ENCODE measurements around the gene TRAF2. TPM values are rescaled to one million over a fixed set of nuclear protein-coding genes. Genes with fewer than 3 reads are reported as not detected.

The TRAF2 gene
- total and polyA plus RNA-seq, 2 of the 13 experiments (the other 11 are each of a cell fraction or from before 2014, with no cell fraction given): 12.4 to 13.6 TPM

GRCh38 chr9:136975644-136976043 is 89.3 kb downstream of the TRAF2 start (continued):
- peak; percentile 75 for TF ChIP-seq CTCF (CRISPR knock-in tag; IDR thresholded peaks at IDR 0.05)
- no peak for TF ChIP-seq ZNF850 (CRISPR knock-in tag; conservative IDR thresholded peaks at IDR 0.05)
- TF ChIP-seq, protein P1, sequence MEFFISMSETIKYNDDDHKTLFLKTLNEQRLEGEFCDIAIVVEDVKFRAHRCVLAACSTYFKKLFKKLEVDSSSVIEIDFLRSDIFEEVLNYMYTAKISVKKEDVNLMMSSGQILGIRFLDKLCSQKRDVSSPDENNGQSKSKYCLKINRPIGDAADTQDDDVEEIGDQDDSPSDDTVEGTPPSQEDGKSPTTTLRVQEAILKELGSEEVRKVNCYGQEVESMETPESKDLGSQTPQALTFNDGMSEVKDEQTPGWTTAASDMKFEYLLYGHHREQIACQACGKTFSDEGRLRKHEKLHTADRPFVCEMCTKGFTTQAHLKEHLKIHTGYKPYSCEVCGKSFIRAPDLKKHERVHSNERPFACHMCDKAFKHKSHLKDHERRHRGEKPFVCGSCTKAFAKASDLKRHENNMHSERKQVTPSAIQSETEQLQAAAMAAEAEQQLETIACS (CRISPR knock-in tag; IDR thresholded peaks at IDR 0.05): no peak
- TF ChIP-seq SALL1 (CRISPR knock-in tag; IDR thresholded peaks at IDR 0.05): no peak
- TF ChIP-seq ATF7-NPFF (CRISPR knock-in tag; IDR thresholded peaks at IDR 0.05; ENCODE audit: low read depth): no peak
- TF ChIP-seq PAF1 (CRISPR knock-in tag; IDR thresholded peaks at IDR 0.05): no peak
- TF ChIP-seq TRAFD1 (CRISPR knock-in tag; IDR thresholded peaks at IDR 0.05; ENCODE audit: borderline replicate concordance): no peak
- no peak for TF ChIP-seq PCBP2 (optimal IDR thresholded peaks at IDR 0.05; ENCODE audit: low read depth, low read length, poor library complexity, severe bottlenecking)
- TF ChIP-seq NFE2 (CRISPR knock-in tag; IDR thresholded peaks at IDR 0.05): no peak
- TF ChIP-seq ZNF710 (CRISPR knock-in tag; IDR thresholded peaks at IDR 0.05; ENCODE audit: borderline replicate concordance): 0 out of 2 replicates have a peak, but pooled peaks have one; percentile 26
- no peak for TF ChIP-seq STAT5B (CRISPR knock-in tag; IDR thresholded peaks at IDR 0.05)
- TF ChIP-seq, protein P2, sequence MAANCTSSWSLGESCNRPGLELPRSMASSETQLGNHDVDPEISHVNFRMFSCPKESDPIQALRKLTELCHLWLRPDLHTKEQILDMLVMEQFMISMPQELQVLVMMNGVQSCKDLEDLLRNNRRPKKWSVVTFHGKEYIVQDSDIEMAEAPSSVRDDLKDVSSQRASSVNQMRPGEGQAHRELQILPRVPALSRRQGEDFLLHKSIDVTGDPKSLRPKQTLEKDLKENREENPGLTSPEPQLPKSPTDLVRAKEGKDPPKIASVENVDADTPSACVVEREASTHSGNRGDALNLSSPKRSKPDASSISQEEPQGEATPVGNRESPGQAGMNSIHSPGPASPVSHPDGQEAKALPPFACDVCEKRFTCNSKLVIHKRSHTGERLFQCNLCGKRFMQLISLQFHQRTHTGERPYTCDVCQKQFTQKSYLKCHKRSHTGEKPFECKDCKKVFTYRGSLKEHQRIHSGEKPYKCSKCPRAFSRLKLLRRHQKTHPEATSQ (CRISPR knock-in tag; IDR thresholded peaks at IDR 0.05; ENCODE audit: borderline replicate concordance): no peak
- no peak for TF ChIP-seq ZNF704 (CRISPR knock-in tag; IDR thresholded peaks at IDR 0.05; ENCODE audit: borderline replicate concordance)
- TF ChIP-seq ELF4 (CRISPR knock-in tag; IDR thresholded peaks at IDR 0.05; ENCODE audit: borderline replicate concordance): no peak
- TF ChIP-seq, protein P3, sequence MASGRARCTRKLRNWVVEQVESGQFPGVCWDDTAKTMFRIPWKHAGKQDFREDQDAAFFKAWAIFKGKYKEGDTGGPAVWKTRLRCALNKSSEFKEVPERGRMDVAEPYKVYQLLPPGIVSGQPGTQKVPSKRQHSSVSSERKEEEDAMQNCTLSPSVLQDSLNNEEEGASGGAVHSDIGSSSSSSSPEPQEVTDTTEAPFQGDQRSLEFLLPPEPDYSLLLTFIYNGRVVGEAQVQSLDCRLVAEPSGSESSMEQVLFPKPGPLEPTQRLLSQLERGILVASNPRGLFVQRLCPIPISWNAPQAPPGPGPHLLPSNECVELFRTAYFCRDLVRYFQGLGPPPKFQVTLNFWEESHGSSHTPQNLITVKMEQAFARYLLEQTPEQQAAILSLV (CRISPR knock-in tag; IDR thresholded peaks at IDR 0.05; ENCODE audit: borderline replicate concordance): peak; percentile 39; the same call in 1 of the 2 replicates
- peak; percentile 32; the same call in 1 of the 2 replicates for TF ChIP-seq KDM5B (CRISPR knock-in tag; IDR thresholded peaks at IDR 0.05; ENCODE audit: borderline replicate concordance)
- no peak for TF ChIP-seq DBP (CRISPR knock-in tag; IDR thresholded peaks at IDR 0.05; ENCODE audit: not compliant biosample characterization)
